Measurements from ENCODE around the gene PHC1. TPM values are rescaled to one million over a fixed set of nuclear protein-coding genes. Genes with fewer than 3 reads are reported as not detected.

The PHC1 gene
- total RNA-seq, 2 donors from 2014 or later: 38.2 to 104 TPM

DNA sequence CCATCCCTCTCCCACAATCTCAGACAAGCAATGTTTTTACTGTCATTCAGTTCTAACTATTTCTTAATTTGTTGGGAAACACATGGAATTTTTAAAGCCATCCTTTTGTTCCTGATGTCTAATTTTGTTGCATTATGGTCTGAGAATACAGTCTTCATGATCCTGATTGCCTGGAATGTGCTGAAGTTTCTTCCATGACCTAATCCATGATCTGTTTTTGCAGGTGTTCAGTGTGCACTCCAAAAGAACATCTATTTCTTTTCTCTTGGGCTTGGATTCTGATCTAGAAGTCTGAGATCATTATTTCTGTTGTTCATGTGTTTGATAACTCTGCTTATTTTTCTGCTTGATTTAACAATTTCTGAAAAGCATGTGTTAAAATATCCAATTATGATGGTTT is 43.2 kb upstream of the PHC1 start:
- no peaks in the 10 kb centered on the region for H3K9me3 ChIP-seq
- no peak overlapping the region for H3K4me3 ChIP-seq
- H3K4me1 ChIP-seq (replicated peaks): no peaks in the 10 kb centered on the region
- H3K27me3 ChIP-seq (replicated peaks; ENCODE audit: insufficient read depth): no peaks in the 10 kb centered on the region
- no peak overlapping the region for H3K27ac ChIP-seq
- no peaks in the 10 kb centered on the region for H3K36me3 ChIP-seq
- intact Hi-C loops (cut with DNase I): no loop called here
- TF ChIP-seq POLR2A (IDR thresholded peaks at IDR 0.05): no peak
- no peak for TF ChIP-seq CTCF (IDR thresholded peaks at IDR 0.05)
- TF ChIP-seq POLR2AphosphoS5 (IDR thresholded peaks at IDR 0.05): no peak
- no peak for DNase-seq (ENCODE audit: low spot score)

DNA sequence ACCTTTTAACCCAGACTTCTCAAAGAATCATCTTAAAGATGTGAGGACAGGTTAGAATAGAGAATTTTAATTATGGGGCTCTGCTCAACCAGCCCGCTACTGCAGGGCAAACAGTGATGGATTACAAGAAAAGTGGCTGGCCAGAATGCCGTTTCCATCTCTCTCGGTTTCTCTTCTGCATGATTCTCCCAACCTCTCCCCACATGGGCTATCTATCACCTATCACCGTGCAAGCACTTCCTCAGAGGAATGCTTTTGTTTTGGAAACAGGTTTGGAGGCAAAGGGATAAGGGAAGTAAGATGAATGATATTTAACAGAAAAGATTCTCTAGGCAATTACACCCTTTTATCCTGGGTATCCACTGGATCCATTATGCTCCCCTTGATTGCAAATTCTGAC is 37.4 kb upstream of the PHC1 start:
- 57% methylated on average over 4 of the region's 4 CpGs for WGBS
- no peak for TF ChIP-seq CTCF (IDR thresholded peaks at IDR 0.05)
- TF ChIP-seq POLR2A (IDR thresholded peaks at IDR 0.05): no peak
- TF ChIP-seq POLR2AphosphoS5 (IDR thresholded peaks at IDR 0.05): no peak
- Histone ChIP-seq H3K4me3 (no peak overlapping the region), H3K27me3 (replicated peaks; ENCODE audit: insufficient read depth) (no peaks in the 10 kb centered on the region), H3K4me1 (replicated peaks) (no peaks in the 10 kb centered on the region), H3K27ac (no peak overlapping the region), H3K36me3 (no peaks in the 10 kb centered on the region), H3K9me3 (no peaks in the 10 kb centered on the region)
- intact Hi-C loops (cut with DNase I): no loop called here
- DNase-seq (ENCODE audit: low spot score): no peak

DNA sequence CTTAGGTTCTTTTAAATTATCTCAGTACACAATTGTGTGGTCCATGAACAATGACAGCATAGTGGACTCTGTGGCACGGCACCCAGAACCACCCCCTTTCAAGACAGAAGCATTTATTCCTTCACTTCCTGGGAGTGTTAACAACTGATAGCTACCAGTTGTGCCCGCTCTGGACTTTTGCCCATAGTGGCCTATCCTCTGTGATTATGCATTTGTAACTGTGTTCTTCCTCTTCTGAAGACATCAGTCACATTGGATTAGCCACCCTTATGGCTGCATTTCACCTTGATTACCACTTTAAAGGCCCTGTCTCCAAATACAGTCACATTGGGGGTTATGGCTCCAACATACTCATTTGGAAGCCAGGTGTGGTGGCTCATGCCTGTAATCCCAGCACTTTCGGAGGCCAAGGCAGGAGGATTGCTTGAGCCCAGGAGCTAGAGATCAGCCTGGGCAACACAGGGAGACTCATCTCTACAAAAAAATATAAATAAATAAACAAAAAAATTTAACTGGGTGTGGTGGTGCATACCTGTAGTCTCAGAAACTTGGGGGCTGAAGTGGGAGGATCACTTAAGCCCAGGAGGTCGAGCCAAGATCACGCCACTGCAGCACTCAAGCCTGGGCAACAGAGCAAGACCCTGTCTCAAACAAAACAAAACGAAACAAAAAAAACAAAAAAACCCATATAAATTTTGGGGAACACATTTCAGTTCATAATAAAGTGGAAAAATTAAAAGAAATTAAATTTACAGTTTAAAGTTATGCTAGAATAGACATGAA is 27.6 kb upstream of the PHC1 start:
- Histone ChIP-seq H3K4me3 (no peak overlapping the region), H3K36me3 (no peaks in the 10 kb centered on the region), H3K9me3 (no peaks in the 10 kb centered on the region), H3K27me3 (replicated peaks; ENCODE audit: insufficient read depth) (no peaks in the 10 kb centered on the region), H3K27ac (no peak overlapping the region), H3K4me1 (replicated peaks) (no peaks in the 10 kb centered on the region)
- TF ChIP-seq POLR2A (IDR thresholded peaks at IDR 0.05): no peak
- no peak for TF ChIP-seq POLR2AphosphoS5 (IDR thresholded peaks at IDR 0.05)
- no peak for TF ChIP-seq CTCF (IDR thresholded peaks at IDR 0.05)
- intact Hi-C loops (cut with DNase I): no loop called here
- WGBS: 86% methylated on average over 6 of the region's 6 CpGs
- no peak for DNase-seq (ENCODE audit: low spot score)

GRCh38 chr12:8887285-8887715 is 27.0 kb upstream of the PHC1 start:
- Histone ChIP-seq H3K4me1 (replicated peaks) (no peaks in the 10 kb centered on the region), H3K36me3 (no peaks in the 10 kb centered on the region), H3K27ac (no peak overlapping the region), H3K4me3 (no peak overlapping the region), H3K27me3 (replicated peaks; ENCODE audit: insufficient read depth) (no peaks in the 10 kb centered on the region), H3K9me3 (no peaks in the 10 kb centered on the region)
- intact Hi-C loops (cut with DNase I): no loop called here
- WGBS: 89% methylated on average over 4 of the region's 4 CpGs
- no peak for DNase-seq (ENCODE audit: low spot score)
- no peak for TF ChIP-seq CTCF (IDR thresholded peaks at IDR 0.05)
- no peak for TF ChIP-seq POLR2AphosphoS5 (IDR thresholded peaks at IDR 0.05)
- TF ChIP-seq POLR2A (IDR thresholded peaks at IDR 0.05): no peak
